ENCODE results near the gene BPIFA2.

GRCh38 chr20:33125983-33126382 is 42.0 kb upstream of the BPIFA2 start:
- no peak for TF ChIP-seq POLR2A (IDR thresholded peaks at IDR 0.05; ENCODE audit: borderline replicate concordance, extremely low read depth, insufficient read depth, insufficient read length)
- no peak for TF ChIP-seq CTCF (IDR thresholded peaks at IDR 0.05 in 2 of 3, conservative IDR thresholded peaks at IDR 0.05 in 1 of 3; ENCODE audit: borderline replicate concordance in 1 of 3, insufficient read depth in 1 of 3, low read depth in 2 of 3, low read length in 2 of 3)
- TF ChIP-seq RAD21 (IDR thresholded peaks at IDR 0.05; ENCODE audit: low read depth) = no peak
- no peak for TF ChIP-seq FOSL1 (IDR thresholded peaks at IDR 0.05; ENCODE audit: low read depth)
- TF ChIP-seq JUND (IDR thresholded peaks at IDR 0.05) = no peak
- no peak for TF ChIP-seq ZNF274 (IDR thresholded peaks at IDR 0.05; ENCODE audit: low read depth, low read length)
- no peak for TF ChIP-seq REST (IDR thresholded peaks at IDR 0.05; ENCODE audit: low read depth)
